ENCODE results near the gene CAPN10.
"Not testable (repeated sequence)": the region's sequence is repeated elsewhere in the genome, so short reads cannot be mapped to it uniquely, and the experiment has no call there.

DNA sequence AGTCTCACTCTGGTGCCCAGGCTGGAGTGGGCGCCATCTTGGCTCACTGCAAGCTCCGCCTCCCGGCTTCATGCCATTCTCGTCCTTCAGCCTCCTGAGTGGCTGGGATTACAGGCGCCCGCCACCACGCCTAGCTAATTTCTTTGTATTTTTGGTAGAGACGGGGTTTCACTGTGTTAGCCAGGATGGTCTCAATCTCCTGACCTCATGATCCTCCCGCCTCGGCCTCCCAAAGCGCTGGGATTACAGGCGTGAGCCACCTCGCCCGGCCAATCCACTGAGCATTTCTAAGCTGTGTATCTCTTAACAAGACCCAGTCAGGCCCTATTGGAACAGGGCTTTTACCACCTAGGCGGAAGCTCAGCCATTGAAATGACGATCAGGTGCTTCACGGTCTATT is 23.3 kb upstream of the CAPN10 start:
- TF ChIP-seq, protein P1, sequence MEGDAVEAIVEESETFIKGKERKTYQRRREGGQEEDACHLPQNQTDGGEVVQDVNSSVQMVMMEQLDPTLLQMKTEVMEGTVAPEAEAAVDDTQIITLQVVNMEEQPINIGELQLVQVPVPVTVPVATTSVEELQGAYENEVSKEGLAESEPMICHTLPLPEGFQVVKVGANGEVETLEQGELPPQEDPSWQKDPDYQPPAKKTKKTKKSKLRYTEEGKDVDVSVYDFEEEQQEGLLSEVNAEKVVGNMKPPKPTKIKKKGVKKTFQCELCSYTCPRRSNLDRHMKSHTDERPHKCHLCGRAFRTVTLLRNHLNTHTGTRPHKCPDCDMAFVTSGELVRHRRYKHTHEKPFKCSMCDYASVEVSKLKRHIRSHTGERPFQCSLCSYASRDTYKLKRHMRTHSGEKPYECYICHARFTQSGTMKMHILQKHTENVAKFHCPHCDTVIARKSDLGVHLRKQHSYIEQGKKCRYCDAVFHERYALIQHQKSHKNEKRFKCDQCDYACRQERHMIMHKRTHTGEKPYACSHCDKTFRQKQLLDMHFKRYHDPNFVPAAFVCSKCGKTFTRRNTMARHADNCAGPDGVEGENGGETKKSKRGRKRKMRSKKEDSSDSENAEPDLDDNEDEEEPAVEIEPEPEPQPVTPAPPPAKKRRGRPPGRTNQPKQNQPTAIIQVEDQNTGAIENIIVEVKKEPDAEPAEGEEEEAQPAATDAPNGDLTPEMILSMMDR (IDR thresholded peaks at IDR 0.05; ENCODE audit: insufficient read depth, low read depth, low read length), result not testable (repeated sequence)
- not testable (repeated sequence) for TF ChIP-seq EZH2 (IDR thresholded peaks at IDR 0.05; ENCODE audit: insufficient read depth, low read length)
